HG02763 (cell line): ENCODE results near the gene ARHGAP23.
"Not testable (repeated sequence)": the region's sequence is repeated elsewhere in the genome, so short reads cannot be mapped to it uniquely, and the experiment has no call there.

ENCODE experiments used
- ATAC-seq: cut with Tn5 transposase; IDR thresholded peaks from one replicate; pipeline ENCODE4 v1.9.1; 2021; ENCODE audit warnings: mild to moderate bottlenecking, moderate library complexity; ENCODE audit not compliant: unreplicated experiment

The ARHGAP23 gene

GRCh38 chr17:38420518-38420917 is 7.7 kb upstream of the ARHGAP23 start:
- no peak for ATAC-seq

- no peak for ATAC-seq
Measured at GRCh38 chr17:38421171-38421841, 7.0 kb upstream of the ARHGAP23 start.

GRCh38 chr17:38421871-38422827 is 6.1 kb upstream of the ARHGAP23 start:
- no peak for ATAC-seq

DNA sequence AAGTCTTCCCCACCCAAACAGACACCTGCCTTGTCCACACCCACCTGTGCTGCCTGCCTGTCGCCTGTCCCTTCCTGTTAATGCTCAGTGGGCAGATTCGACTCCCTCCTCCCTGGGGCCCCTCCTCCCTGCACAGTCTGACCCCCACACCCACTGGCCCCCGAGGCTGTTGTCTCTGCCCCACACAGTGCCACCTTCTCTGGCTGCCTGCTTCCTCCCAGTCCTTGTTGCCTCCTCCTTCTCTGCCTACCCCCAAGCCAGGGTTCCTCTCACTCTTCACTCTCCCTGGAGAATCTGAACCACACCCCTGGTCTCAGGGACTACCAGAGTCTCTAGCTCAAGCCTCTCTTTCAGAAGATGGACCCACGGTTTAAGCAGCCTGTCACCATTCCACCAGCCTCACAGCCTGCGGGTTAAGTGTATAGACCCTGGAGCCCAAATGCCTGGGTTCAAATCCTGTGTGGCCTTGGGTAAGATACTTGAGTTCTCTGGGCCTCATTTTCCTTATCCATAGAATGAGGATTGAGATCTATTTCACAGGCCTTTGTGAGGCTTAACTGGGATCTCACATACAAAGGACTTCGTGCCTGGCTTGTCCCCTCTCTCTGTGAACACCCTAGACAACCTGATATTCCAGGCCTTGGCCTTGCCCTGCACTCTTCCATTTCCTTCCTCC is 3.8 kb upstream of the ARHGAP23 start:
- no peak for ATAC-seq

DNA sequence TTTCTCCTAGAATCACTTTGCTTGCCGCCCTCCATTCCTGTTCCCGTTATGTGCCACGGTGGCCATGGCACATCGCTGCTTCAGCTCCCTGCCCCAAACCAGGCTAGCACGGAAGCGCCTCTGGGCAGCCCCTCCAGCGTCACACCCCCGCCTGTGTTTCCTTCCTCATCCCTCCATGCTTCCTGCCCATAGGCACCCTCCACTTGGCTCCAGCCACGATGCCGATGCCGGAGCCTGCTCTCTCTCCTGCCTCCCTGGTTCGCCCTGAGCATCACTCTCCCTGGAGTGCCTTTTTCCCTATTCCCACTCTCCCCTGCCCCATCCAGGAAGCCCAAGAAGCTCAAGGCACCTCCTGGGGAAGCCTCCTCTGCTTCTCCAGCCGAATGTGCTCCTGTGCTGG is 3.2 kb upstream of the ARHGAP23 start:
- ATAC-seq, result no peak

DNA sequence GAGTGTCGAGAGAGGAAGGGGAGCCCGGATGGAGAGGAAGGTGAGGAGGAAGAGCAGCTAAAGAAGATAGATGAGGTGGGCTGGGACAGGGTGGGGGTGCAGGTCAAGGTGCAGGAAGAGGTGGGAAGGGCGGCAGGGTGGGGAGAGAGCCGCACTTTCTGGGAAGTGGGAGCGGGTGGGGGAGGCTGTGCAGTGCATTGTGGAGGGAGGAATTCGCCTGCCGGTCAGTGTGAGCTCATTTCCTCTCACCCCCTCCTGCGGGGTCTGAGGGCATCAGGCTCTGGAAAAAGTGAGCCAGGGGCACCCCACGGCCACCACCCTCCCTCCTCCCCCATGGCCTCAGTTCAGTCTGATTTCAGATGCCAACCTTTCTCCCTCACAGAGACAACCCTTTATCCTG is 2.5 kb upstream of the ARHGAP23 start:
- no peak for ATAC-seq

DNA sequence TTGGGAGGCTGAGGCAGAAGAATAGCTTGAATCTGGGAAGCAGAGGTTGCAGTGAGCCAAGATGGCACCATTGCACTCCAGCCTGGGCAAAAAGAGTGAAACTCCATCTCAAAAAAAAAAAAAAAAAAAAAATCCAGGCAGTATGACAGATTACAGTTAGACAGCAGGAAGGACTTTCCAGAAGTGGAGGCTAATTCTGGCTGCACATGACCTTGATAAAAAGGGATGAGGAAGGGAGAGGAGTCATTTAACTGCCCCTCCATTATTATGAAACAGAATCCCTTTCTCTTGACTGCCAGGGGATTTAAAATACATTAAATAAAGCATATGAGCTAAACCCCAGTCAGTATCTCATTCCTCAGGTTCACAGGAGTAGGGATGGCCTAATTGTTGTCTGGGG is 1.8 kb upstream of the ARHGAP23 start:
- ATAC-seq, result no peak

DNA sequence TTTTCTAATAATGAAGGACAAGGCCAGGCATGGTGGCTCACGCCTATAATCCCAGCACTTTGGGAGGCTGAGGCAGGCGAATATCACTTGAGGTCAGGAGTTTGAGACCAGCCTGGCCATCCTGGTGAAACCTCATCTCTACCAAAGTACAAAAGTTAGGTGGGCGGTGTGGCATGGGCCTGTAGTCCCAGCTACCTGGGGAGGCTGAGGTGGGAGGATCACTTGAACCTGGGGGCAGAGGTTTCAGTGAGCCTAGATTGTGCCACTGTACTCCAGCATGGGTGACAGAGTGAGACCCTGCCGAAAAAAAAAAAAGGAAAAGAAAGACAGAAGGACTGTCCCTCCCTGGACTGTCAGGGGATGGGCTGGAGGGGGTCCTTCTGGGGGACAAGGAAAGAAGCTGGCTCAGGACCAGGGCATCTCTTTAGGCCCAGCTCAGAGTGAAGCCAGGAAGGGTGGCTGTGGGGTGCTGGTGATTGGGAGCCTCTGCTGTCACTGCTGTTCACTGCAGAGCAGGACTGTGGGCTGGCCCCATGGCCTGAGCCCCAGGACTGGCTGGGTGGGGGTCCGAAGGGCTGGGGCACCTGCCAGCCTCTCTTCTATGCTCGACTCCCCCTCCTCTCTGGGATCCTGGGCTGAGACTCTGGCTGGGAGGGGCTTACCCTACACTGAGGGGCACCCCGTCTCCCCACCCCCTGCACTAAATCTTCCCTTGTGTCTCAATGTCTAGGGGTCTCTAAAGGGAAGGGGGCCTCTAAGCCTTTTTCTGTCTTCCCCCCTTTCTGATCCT is 909 bp upstream of the ARHGAP23 start:
- no peak for ATAC-seq

GRCh38 chr17:38428643-38429371 is 543 bp downstream of the ARHGAP23 start:
- no peak for ATAC-seq

- ATAC-seq, result no peak
Measured at GRCh38 chr17:38429476-38430100, 1.3 kb downstream of the ARHGAP23 start.

- no peak for ATAC-seq
Measured at GRCh38 chr17:38430316-38430715, 2.1 kb downstream of the ARHGAP23 start.

DNA sequence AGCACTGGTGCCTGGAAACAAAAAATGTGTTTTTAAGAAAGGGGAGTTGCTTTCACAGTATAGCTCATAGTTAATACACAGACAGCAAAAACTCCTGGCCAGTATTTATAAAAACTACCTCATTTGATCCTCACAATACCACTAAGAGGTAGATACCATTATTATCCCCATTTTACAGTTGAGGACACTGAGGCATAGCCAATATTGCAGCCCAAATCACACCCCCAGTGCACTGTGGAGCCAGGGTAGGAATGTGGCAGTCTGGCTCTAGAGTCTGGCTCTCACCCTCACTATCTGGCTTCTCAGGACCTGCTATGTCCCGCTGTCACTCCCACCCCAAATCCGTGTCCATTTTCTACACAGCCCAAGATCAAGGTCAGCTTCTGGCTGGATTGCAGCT is 2.6 kb downstream of the ARHGAP23 start:
- ATAC-seq, result no peak

DNA sequence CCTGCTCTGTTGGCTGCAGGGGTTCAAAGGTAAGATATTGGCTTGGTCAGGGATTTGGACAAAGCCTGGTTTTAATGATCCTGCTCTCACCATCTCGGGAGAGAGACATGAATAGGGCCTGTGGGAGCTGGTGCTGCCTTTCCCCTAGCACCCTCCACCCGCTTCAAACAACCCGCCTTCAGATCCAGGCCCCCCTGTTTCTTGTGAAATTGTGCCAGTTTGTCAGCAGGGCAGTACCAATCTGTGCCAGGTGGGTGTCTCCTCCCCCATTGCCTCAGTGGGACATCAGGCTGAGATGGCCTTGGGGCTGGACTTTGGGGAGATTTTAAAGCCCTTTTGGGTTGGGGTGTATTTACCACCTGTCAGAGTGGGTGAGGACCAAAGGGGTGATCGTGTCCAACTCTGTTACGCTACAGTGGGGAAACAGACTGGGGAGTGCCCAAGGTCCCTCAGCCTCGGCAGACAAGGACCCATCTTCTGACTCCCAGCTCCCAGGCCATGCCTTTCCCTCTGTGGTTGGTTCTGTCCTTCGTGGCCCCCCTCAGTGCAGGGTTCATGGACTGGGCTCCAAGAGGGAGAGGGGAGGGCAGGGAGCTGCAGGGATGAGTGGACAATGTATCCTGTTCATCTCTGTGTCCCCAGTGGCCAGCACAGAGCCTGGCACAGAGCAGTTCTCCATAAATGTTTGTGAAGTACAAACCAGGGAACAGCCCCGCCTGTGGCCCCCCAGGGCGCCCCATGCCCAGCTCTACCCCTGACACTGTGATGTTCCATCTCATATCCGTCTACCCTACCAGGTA is 3.3 kb downstream of the ARHGAP23 start:
- no peak for ATAC-seq

GRCh38 chr17:38434178-38434665 is 6.0 kb downstream of the ARHGAP23 start:
- no peak for ATAC-seq

DNA sequence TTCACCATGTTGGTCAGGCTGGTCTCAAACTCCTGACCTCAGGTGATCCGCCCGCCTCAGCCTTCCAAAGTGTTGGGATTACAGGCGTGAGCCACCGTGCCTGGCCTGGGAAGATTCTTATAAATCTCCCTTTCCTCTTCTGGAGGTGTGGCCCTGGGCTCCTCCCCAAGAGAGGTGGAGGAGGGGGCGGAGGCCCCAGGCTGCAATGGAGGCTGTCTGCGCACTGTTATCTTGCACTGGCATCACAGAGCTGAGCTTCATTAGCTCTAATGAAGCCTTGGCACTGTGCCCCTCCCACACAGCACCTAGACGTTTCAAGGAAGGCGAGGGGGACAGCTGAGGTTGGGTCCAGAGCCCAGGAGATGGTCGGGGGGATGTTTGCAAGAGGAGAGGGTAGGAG is 7.5 kb downstream of the ARHGAP23 start:
- no peak for ATAC-seq

DNA sequence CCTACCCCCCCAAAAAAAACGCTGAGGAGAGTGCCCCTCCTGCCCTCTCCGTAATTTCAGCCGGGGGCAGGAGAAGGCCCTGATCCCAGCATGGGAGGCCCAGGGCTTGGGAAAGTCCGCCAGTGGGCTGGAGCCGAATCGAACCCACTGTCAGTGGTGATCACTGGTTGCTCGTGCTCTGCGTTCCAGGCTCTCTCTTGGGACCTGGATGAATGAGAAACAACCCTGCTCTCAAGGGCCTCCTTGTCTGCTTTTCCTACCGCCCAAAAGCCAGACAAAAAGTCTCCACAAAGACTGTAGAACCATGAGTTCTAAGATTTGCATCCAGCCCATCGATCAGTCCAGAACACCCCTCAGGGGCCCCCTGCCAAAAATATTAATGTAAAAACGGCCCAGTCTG is 8.1 kb downstream of the ARHGAP23 start:
- no peak for ATAC-seq

DNA sequence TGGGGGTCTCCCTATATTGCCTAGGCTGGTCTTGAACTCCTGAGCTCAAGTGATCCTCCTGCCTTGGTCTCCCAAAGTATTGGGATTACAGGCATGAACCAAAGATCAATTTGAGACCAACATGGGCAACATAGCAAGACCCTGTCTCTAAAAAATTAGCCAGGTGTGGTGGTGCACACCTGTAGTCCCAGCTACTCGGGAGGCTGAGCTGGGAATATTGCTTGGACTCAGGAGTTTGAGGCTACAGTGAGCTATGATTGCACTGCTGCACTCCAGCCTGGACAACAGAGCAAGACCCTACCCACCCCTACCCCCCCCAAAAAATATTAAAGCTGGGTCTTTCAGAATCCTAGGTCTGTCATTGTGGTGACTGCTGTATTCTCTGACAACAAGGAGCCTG is 9.0 kb downstream of the ARHGAP23 start:
- not testable (repeated sequence) for ATAC-seq

GRCh38 chr17:38439436-38439835 is 11.2 kb downstream of the ARHGAP23 start:
- ATAC-seq, result no peak
